HG02973 (cell line): ENCODE results near the gene NUDT22.
A peak's percentile ranks its signal among the peaks of the same experiment; 100 is the strongest.

ENCODE experiments used
- ATAC-seq: cut with Tn5 transposase; IDR thresholded peaks from one replicate; pipeline ENCODE4 v1.9.1; 2021; ENCODE audit warnings: moderate library complexity; ENCODE audit not compliant: unreplicated experiment

Gene NUDT22

DNA sequence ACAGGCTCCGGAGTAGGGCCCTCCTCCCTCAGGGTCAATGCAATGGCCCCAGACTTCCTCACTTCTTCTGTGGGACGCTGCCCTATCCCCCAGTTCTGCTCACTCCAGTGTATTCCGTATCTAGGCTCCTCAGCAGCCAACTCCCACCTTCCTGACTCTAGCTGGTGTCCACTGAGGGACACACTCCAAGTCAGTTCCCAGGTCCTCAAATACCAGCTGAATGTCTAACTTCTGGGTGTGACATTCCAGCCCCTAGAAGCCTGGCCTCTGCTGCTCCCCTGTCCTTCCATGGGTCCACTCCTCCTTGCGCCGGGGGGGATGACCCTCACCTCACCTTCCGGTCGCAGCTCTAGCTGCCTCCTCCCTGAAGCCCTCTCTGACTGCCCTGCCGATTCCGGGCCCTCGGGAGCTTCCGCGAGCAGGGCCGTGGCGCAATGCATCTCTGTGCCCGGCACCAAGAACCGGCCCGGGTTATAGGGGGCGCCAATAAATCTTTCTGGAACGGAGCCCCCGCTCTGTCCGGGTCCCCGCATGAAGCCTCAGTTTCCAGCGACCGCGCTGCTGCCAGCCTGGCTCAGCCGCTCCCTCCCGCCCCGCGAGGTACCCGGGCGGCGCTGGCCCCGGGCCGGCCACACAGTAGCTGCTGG lies 42.9 kb downstream of the NUDT22 start:
- peak; percentile 10 for ATAC-seq

DNA sequence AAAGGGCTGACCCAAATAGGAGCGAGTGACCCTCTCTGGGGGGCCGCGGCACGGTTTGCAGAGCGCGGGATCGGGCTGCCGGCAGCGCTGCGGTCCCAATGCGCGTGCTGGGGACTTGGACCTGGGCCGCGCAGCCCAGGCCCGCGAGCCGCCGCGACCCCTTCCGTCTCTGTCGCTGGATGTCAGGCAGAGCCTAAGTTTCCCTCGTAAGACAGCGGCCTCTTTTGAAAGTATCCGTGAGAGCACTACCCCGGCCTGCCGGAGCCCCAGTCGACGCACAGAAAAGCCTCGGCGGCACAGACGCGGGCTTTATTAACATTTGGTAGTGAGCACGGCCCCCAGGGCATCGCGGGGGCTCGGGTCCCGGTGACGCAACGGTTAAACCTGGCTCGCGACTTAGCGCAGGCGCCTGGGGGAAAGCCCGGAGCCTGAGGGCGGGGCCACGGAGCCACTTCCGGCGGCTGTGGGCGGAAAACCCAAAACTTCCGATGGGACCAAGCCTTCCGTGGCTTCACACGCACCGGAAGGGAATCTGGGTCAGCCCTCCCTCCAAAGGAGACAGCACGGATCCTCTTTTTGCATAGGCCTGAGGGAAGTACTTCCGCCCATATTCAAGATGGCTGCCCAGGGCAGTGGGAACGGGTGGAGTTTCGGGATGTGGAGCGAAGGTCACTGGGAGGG lies 43.6 kb downstream of the NUDT22 start:
- peak; percentile 51 for ATAC-seq

DNA sequence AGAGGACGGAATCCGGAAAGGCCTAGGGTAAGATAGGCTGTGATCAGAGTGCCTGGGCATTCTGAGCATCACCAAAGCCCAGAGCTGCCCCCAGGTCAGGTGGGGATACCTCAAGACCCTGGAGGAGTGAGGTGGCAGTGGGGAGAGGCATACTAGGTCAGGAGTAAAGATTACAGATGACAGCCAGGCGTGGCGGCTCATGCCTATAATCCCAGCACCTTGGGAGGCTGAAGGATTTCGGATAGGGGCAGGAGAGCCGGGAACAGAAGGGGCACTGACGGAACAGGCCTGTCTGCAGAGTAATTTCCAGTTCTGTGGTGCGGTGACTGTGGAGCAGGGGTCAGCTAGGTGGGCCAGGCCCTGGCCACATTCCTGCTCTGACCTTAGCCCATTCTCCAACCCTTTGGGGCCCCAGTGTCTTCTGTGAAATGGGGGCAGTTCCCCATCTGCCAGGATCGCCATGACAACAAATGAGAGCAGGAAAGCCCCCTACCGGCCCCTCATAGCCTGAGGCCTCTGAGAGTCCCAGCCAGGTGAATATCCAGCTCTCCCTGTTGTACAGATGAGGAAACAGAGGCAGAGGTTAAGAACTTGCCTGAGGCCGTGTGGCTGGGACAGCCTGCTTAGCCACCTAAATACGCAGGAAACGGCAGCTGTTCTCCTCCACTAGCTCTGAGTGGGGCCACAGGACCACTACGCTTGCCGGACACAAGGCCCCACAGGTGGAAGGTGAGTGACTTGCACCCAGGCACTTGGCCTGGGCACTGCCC lies 49.1 kb downstream of the NUDT22 start:
- no peak for ATAC-seq

DNA sequence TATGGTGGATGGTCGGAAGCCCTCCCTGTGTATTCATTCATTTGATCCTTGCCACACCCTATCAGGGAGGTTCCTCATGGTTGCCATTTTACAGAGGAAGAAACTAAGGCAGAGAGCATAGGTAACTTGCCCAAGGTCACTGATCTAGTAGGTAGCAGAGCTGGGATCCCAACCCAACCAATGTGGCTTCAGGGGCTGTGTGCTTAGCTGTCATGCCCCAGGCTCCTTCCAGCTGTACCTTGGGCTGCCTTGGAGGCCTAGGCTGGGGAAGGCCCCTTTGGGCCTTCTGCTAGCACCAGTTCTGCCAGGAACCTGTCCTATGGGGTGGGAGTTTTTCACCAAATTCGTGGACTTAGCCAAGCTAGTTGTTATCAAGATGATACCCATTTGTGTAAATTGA lies 49.8 kb downstream of the NUDT22 start:
- no peak for ATAC-seq

DNA sequence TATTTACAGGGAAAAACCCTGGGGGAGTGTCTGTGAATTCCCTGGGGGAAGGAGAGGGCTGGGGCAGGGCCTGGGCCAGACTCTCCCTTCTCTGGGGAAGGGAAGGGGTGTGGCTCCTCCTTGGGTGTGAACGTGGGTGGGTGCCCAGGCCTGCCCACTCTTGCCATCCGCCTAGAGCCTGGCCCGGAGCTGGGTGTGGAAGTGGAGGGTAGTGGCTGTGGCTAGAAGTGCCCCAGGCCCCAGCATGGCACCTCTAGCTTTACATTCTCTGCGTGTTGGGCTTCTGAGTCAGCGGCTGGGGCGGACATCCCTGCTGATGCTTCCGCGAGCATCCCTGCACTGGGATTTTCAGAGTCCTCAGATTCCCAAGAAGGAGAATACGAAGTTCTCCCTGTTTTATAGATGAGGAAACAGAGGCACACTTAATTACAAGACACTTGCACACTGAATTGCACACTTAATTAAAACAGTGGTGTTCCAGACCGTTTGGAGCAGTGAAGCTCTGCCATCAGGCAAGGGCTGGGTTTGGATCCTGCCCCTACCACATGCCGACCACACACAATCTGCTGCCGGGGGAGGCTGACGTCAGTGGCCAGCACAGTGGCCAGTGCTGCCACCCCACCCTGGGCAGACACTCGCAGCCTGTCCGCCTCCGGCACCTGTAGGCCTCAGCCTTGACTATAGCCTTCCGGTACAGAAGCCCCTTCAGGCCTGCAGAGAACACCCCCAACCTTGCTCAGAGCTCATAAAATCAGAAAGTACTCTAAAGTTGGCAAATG lies 50.8 kb downstream of the NUDT22 start:
- no peak for ATAC-seq

DNA sequence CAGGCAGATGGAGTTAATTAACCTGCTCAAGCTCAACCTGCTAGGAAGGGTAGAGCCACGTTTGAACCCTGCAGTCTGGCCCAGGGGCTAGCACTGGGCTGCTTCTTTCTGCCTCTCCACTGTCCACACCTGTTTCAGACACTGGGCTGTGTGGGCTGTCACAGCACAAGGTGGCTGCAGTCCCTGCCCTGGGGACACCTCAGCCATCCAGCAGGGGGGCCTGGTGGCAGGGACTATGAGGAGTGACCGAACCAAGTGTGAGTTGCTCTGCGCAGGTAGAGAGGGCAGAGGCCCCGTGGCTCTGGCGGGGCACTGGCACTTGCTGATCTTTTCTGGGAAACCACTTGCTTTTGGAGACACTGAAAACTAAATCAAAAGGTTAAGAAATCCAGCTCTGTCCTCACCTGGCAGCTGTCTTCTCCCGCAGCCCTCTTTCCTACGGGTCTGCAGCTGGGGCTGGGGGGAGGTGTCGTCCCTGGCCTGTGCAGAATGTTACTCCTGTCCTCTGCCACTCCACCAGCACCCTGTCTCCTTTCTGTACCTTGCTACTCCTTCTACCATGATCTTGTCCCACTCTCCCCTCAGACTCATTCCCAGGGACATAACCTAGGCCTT lies 52.6 kb downstream of the NUDT22 start:
- no peak for ATAC-seq
